Esophagus squamous epithelium (tissue), 4 donors: ENCODE measurements around the gene FOSL2.

Experiments
- CTCF ChIP-seq, 6 experiments: fragments of 450-650 bp in 4 of 6; fragments of 200-600 bp in 2 of 6; sonication (generic) in 2 of 6; IDR thresholded peaks; one replicate each; pipeline ENCODE4 v1.5.1; 2016 to 2019; ENCODE audit warnings: antibody characterized with exemption in 6 of 6, mild to moderate bottlenecking in 4 of 6, moderate library complexity in 4 of 6
- POLR2A ChIP-seq, 4 donors: fragments of 450-650 bp; IDR thresholded peaks; one replicate each; pipeline ENCODE4 v1.6.1; 2017; ENCODE audit warnings: antibody characterized with exemption in 4 of 4, mild to moderate bottlenecking in 4 of 4, moderate library complexity in 3 of 4

- no peak for TF ChIP-seq CTCF (IDR thresholded peaks at IDR 0.05)
- peak in 1 of 4 donors; percentile 22 for TF ChIP-seq POLR2A (IDR thresholded peaks at IDR 0.05)
Measured at GRCh38 chr2:28423856-28424605, 31.4 kb downstream of the FOSL2 start.
